Measurements from ENCODE around the gene C12orf56.

DNA sequence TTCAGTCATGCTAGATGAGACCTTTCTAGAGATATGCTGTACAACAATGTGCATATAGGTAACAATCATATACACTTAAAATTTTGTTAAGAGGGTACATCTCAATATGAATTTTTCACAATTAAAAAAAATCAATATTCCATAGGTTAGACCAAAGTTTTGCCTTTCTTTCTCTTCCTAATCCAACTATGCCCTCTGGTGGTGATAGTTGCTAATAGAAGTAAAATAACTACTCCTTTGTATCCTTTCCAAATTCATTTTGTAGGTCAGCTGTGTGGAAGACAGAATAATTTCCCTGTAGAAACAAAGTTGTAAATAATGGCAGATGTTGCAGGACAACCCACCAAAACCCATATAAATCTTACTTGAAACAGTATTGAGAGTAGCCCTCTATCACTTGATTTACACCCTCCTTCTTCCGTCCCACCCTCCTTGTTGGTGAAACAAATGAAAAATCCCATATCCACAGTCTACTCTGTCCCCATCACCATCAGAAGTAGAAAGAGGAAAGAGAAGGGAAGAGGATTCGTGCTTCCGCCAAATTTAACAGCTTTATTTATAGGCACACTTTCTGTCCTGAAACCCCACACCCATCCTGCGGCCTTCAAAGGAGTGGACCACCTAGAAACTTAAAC, 134.3 kb downstream of the C12orf56 start:
- TF ChIP-seq ZNF274 (IDR thresholded peaks at IDR 0.05; ENCODE audit: low read depth, low read length) (no peak), SUZ12 (IDR thresholded peaks at IDR 0.05; ENCODE audit: extremely low read depth, insufficient read depth, insufficient read length) (no peak)
